H1 (cell line): Measurements from ENCODE around the gene POMP. TPM values are rescaled to one million over a fixed set of nuclear protein-coding genes. Genes with fewer than 3 reads are reported as not detected.

Experiments used
- CTCF ChIA-PET: fragments of 300-600 bp; sonication (Branson Sonifier 250); formaldehyde crosslinking; loops from one replicate; lab custom pipeline; 2021; ENCODE audit not compliant: partially characterized antibody; lab: Charles Lee
- POLR2A ChIA-PET: fragments of 300-600 bp; sonication (Branson Sonifier 250); formaldehyde crosslinking; loops from one replicate; lab custom pipeline; 2021; ENCODE audit warnings: inconsistent platforms; ENCODE audit not compliant: partially characterized antibody; lab: Charles Lee
- DNase-seq, 2 experiments: peaks; one replicate each; pipeline versions ENCODE4 v3.0.0 to v3.0.0-alpha.2; 2010 to 2022; ENCODE audit warnings: low spot score in 2 of 2, low read depth in 1 of 2, mixed read lengths in 1 of 2
- FAIRE-seq: peaks from 2 replicates; lab custom pipeline; 2011; peaks lifted over from hg19 to GRCh38; lab: Jason Lieb, UNC
- H2AFZ ChIP-seq: 2 replicates; pipeline ENCODE4 v1.8.1; 2012; ENCODE audit warnings: low read length, inconsistent platforms
- H2AK5ac ChIP-seq: 2 replicates; pipeline ENCODE4 v1.6.1; 2013; ENCODE audit warnings: low read depth, low read length
- H2BK120ac ChIP-seq: replicated peaks from 2 replicates; pipeline ENCODE3; 2013; ENCODE audit warnings: low read depth, low read length, inconsistent platforms
- H2BK12ac ChIP-seq: 2 replicates; pipeline ENCODE4 v1.6.1; 2013; ENCODE audit warnings: low read depth, low read length
- H2BK15ac ChIP-seq: 2 replicates; pipeline ENCODE4 v1.6.1; 2013; ENCODE audit warnings: low read length
- H2BK20ac ChIP-seq: 2 replicates; pipeline ENCODE4 v1.6.1; 2013; ENCODE audit warnings: low read length
- H2BK5ac ChIP-seq: 2 replicates; pipeline ENCODE4 v1.6.1; 2013; ENCODE audit warnings: low read depth, low read length
- H3K14ac ChIP-seq: 2 replicates; pipeline ENCODE4 v1.6.1; 2013; ENCODE audit warnings: inconsistent platforms; ENCODE audit not compliant: insufficient read length
- H3K18ac ChIP-seq: 2 replicates; pipeline ENCODE4 v1.6.1; 2013; ENCODE audit warnings: low read length; ENCODE audit errors: extremely low read depth
- H3K23ac ChIP-seq: 2 replicates; pipeline ENCODE4 v1.6.1; 2013; ENCODE audit warnings: inconsistent platforms; ENCODE audit not compliant: insufficient read length
- H3K23me2 ChIP-seq: 2 replicates; pipeline ENCODE4 v1.6.1; 2013; ENCODE audit warnings: low read depth, low read length
- H3K27ac ChIP-seq: 2 replicates; pipeline ENCODE4 v1.6.1; 2011; ENCODE audit warnings: low read depth, low read length, inconsistent platforms
- H3K27me3 ChIP-seq, 4 experiments: replicated peaks in 1 of 4; 1 replicate in 1 of 4; 2 replicates in 3 of 4; pipeline versions ENCODE4 v1.6.1 to v1.8.1; 2011 to 2013; ENCODE audit warnings: low read length in 3 of 4, mild to moderate bottlenecking in 3 of 4, inconsistent platforms in 2 of 4, mixed read lengths in 2 of 4, moderate library complexity in 1 of 4; ENCODE audit not compliant: control insufficient read depth in 3 of 4, insufficient read depth in 3 of 4; ENCODE audit errors: extremely low read depth in 1 of 4
- H3K36me3 ChIP-seq, 4 experiments: 2 replicates each; pipeline versions ENCODE4 v1.6.1 to v1.8.1; 2011 to 2013; ENCODE audit warnings: mild to moderate bottlenecking in 4 of 4, low read length in 3 of 4, moderate library complexity in 2 of 4, control low read depth in 1 of 4, inconsistent platforms in 1 of 4; ENCODE audit not compliant: insufficient read depth in 4 of 4, control insufficient read depth in 2 of 4
- H3K4ac ChIP-seq: replicated peaks from 2 replicates; pipeline ENCODE3; 2013; ENCODE audit warnings: low read length, low read depth, mixed read lengths, inconsistent platforms; ENCODE audit not compliant: insufficient read length
- H3K4me1 ChIP-seq, 4 experiments: replicated peaks in 1 of 4; 1 replicate in 1 of 4; 2 replicates in 3 of 4; pipeline versions ENCODE4 v1.6.1 to v1.8.1; 2011 to 2013; ENCODE audit warnings: low read length in 3 of 4, inconsistent platforms in 2 of 4, mixed read lengths in 1 of 4; ENCODE audit not compliant: insufficient read depth in 4 of 4, control insufficient read depth in 3 of 4
- H3K4me2 ChIP-seq, 2 experiments: 2 replicates each; pipeline versions ENCODE4 v1.6.1 to v1.8.1; 2011 to 2013; ENCODE audit warnings: low read depth in 2 of 2, low read length in 2 of 2, control low read depth in 1 of 2, inconsistent platforms in 1 of 2, mild to moderate bottlenecking in 1 of 2; ENCODE audit not compliant: insufficient read depth in 1 of 2
- H3K4me3 ChIP-seq, 4 experiments: fragments of 200-600, 300-600 bp in 1 of 4; sonication (generic), shearing (Covaris generic), sonication (Bioruptor Twin) in 1 of 4; 2 replicates each; pipeline versions ENCODE4 v1.5.1 to v1.8.1; 2011 to 2016; ENCODE audit warnings: low read length in 4 of 4, low read depth in 3 of 4, control low read depth in 2 of 4, inconsistent platforms in 2 of 4, mild to moderate bottlenecking in 2 of 4, mixed read lengths in 1 of 4, moderate library complexity in 1 of 4; ENCODE audit not compliant: insufficient read depth in 2 of 4; ENCODE audit errors: extremely low read depth in 1 of 4
- H3K56ac ChIP-seq: replicated peaks from 2 replicates; pipeline ENCODE3; 2013; ENCODE audit warnings: low read depth, mild to moderate bottlenecking, mixed read lengths, low read length, inconsistent platforms; ENCODE audit not compliant: insufficient read length
- H3K79me1 ChIP-seq: 2 replicates; pipeline ENCODE4 v1.6.1; 2013; ENCODE audit warnings: low read depth, low read length, control low read depth
- H3K79me2 ChIP-seq, 2 experiments: 2 replicates each; pipeline versions ENCODE4 v1.6.1 to v1.8.1; 2012 to 2013; ENCODE audit warnings: low read length in 2 of 2, mild to moderate bottlenecking in 2 of 2, inconsistent platforms in 1 of 2; ENCODE audit not compliant: insufficient read depth in 2 of 2, control insufficient read depth in 1 of 2
- H3K9ac ChIP-seq, 4 experiments: replicated peaks in 1 of 4; 1 replicate in 1 of 4; 2 replicates in 3 of 4; pipeline versions ENCODE4 v1.6.1 to v1.8.1; 2011 to 2013; ENCODE audit warnings: low read depth in 3 of 4, low read length in 3 of 4, control low read depth in 2 of 4, mild to moderate bottlenecking in 2 of 4, moderate library complexity in 2 of 4, inconsistent platforms in 1 of 4; ENCODE audit errors: extremely low read depth in 1 of 4
- H3K9me3 ChIP-seq, 2 experiments: 2 replicates each; pipeline versions ENCODE4 v1.6.1 to v1.8.1; 2012 to 2013; ENCODE audit warnings: mild to moderate bottlenecking in 2 of 2, moderate library complexity in 2 of 2, control low read depth in 1 of 2, inconsistent platforms in 1 of 2, low read depth in 1 of 2, low read length in 1 of 2, mixed read lengths in 1 of 2; ENCODE audit not compliant: insufficient read depth in 2 of 2
- H4K20me1 ChIP-seq, 2 experiments: replicated peaks in 1 of 2; 2 replicates each; pipeline versions ENCODE3 to v1.8.1; 2011 to 2013; ENCODE audit warnings: inconsistent platforms in 2 of 2, low read length in 2 of 2, mild to moderate bottlenecking in 1 of 2; ENCODE audit not compliant: insufficient read depth in 2 of 2, control insufficient read depth in 1 of 2
- H4K5ac ChIP-seq: 2 replicates; pipeline ENCODE4 v1.6.1; 2013; ENCODE audit warnings: low read length, low read depth, mixed read lengths, inconsistent platforms; ENCODE audit not compliant: insufficient read length
- H4K8ac ChIP-seq: 2 replicates; pipeline ENCODE4 v1.8.0; 2013; ENCODE audit warnings: mild to moderate bottlenecking, moderate library complexity, low read length, inconsistent platforms; ENCODE audit not compliant: insufficient read depth; ENCODE audit errors: extremely low read depth
- H4K91ac ChIP-seq: replicated peaks from 2 replicates; pipeline ENCODE3; 2013; ENCODE audit warnings: low read length, mixed read lengths, inconsistent platforms; ENCODE audit not compliant: insufficient read length
- HDAC6 ChIP-seq: IDR thresholded peaks from one replicate; pipeline ENCODE4 v1.7.1; 2012; ENCODE audit warnings: low read depth, mild to moderate bottlenecking, inconsistent platforms, low read length, moderate library complexity
- POLR2AphosphoS5 ChIP-seq: IDR thresholded peaks from 2 replicates; pipeline ENCODE4 v1.6.1; 2011; ENCODE audit warnings: low read depth, low read length
- RFX5 ChIP-seq: IDR thresholded peaks from 2 replicates; pipeline ENCODE4 v1.6.1; 2011; ENCODE audit warnings: low read depth, low read length, improper control_type of control experiment, borderline replicate concordance
- YY1 ChIP-seq: IDR thresholded peaks from 2 replicates; pipeline ENCODE4 v1.6.1; 2011; ENCODE audit warnings: low read depth, mild to moderate bottlenecking, low read length
- WGBS, 2 experiments: shearing (Covaris generic) in 1 of 2; methylation state at CpG; one replicate each; pipeline versions ENCODE4 v1.1.6 to v1.1.7; 2013 to 2015; ENCODE audit warnings: low lambda C conversion rate in 2 of 2, mixed read lengths in 2 of 2, inconsistent platforms in 1 of 2, low coverage in 1 of 2, missing lambda C conversion rate in 1 of 2; ENCODE audit not compliant: insufficient replicate concordance in 2 of 2, insufficient coverage in 1 of 2, insufficient read length in 1 of 2; ENCODE audit errors: extremely low coverage in 1 of 2, missing lambda C conversion rate in 1 of 2; 5-methylcytosine and 5-hydroxymethylcytosine counted together
- polyA plus RNA-seq, 7 experiments: library from polyadenylated mRNA; depleted of rRNA in 3 of 7; stranded (reverse) in 5 of 7; unstranded in 2 of 7; fragments of >200 nt in 5 of 7; fragments of 200-250 nt in 2 of 7; gene quantifications; 1 replicate in 5 of 7; 2 replicates in 1 of 7; 4 replicates in 1 of 7; pipeline versions ENCODE4 v1.2.1 to v1.2.3, GENCODE V29; 2011 to 2013; ENCODE audit warnings: missing spikeins in 2 of 7, mixed read lengths in 2 of 7
- total RNA-seq: library from RNA; stranded (reverse); fragmentation: NEBNext Ultra II Directional; extraction: Animal tissue kit (Norgen Biotek cat#: 25700); gene quantifications from 2 replicates; pipeline ENCODE4 v1.2.1, GENCODE V29; 2021

The POMP gene
- total and polyA plus RNA-seq, 2 of the 8 experiments (the other 6 are each of a cell fraction or from before 2014, with no cell fraction given) = 38.4 to 115 TPM

DNA sequence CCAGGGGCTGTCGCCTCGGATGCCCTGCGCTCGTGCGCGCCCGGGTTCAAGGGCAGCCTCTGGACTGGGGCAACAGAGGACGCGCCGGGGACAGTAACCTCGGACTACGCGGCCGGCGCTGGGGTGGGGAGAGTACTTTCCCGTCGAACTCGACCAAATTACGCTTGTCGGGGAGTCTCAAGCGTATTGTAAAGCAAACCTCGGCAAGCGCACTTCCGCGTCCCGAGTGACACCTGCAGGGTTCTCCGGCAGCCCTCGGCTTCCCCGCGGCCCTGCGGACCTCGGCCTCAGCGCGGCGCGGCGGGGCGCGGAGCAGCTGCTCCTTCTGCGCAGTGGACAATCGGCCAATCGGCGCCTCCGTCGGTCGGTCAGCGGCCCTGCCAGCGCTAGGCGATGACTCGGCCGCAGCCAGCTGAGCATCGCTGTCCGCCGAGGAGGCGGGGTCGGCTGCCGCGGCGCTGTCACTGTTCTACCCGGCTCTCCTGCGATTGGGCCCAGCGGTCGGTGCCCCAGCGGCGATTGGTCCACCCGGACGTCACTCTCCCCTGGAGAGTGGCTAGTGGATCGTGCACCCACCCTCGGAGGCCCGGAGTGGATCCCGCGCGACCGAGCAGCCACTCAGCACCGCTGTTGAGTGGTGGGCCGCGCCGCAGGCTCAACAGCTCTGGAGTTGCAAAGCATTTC lies 59.8 kb downstream of the POMP start, which contains the start of gene SLC46A3:
Gene SLC46A3, minus strand, starts transcription at position 428 of the 684 bp plus-strand sequence. CDS start 972 bp downstream, outside the sequence.
- Histone ChIP-seq H3K23ac (no peak within 1 kb of the TSS), H3K56ac (no peak within 1 kb of the TSS), H3K18ac (no peak within 1 kb of the TSS), H3K79me2 (no peaks in the 10 kb centered on the region), H4K5ac (no peak within 1 kb of the TSS), H4K8ac (peak within 1 kb of the TSS; percentile 72; the same call in 1 of the 2 replicates), H2BK20ac (no peak within 1 kb of the TSS), H3K4me3 (peak within 1 kb of the TSS; percentile 64 to 84 (median 72)), H2BK5ac (no peak within 1 kb of the TSS), H3K4me2 (peak within 1 kb of the TSS; percentile 72 to 86), H2BK15ac (no peak within 1 kb of the TSS), H3K4ac (no peak within 1 kb of the TSS), H2AFZ (peak within 1 kb of the TSS; percentile 87), H2BK120ac (no peak within 1 kb of the TSS), H3K79me1 (no peaks in the 10 kb centered on the region), H3K14ac (no peak within 1 kb of the TSS), H4K20me1 (no peaks in the 10 kb centered on the region), H2BK12ac (no peak within 1 kb of the TSS; the same call in 1 of the 2 replicates), H3K27ac (no peak within 1 kb of the TSS), H3K23me2 (peaks cover 10% of the 10 kb centered on the region), H2AK5ac (no peak within 1 kb of the TSS), H3K36me3 (no peaks in the 10 kb centered on the region), H3K4me1 (no peaks in the 10 kb centered on the region; a peak in 1 of 7 replicates), H4K91ac (no peak within 1 kb of the TSS), H3K9ac (no peak within 1 kb of the TSS; a peak in 1 of 7 replicates), H3K27me3 (peaks cover 0 to 14% (median 12%) of the 10 kb centered on the region in 4 experiments; a peak in 6 of 7 replicates), H3K9me3 (no peaks in the 10 kb centered on the region)
- peak; percentile 80 to 98 for DNase-seq
- POLR2A ChIA-PET = interaction anchor here (1.0 to 1.9 kb wide), 2 partner anchors 11 to 25 kb away, joined by 3 to 5 read pairs; no protein-coding TSS in a partner anchor
- CTCF ChIA-PET = interaction anchor here (1.0 to 1.2 kb wide), 3 partner anchors 33 to 78 kb away, joined by 3 to 4 read pairs (median 4); no protein-coding TSS in a partner anchor
- FAIRE-seq = no peak
- WGBS, 2 experiments = 2% methylated on average over 61 of the region's 78 CpGs; no CpG with 5 or more reads in 1 of the 2 experiments
- no peak for TF ChIP-seq YY1
- TF ChIP-seq RFX5 = no peak
- no peak for TF ChIP-seq HDAC6
- TF ChIP-seq POLR2AphosphoS5 = no peak
